ENCODE results near the gene SLC12A5.

GRCh38 chr20:46083531-46084061 lies 54.6 kb downstream of the SLC12A5 start:
- TF ChIP-seq CTCF (conservative IDR thresholded peaks at IDR 0.05; ENCODE audit: low read length) (no peak), EZH2phosphoT487 (IDR thresholded peaks at IDR 0.05; ENCODE audit: borderline replicate concordance, low read depth, low read length) (no peak)
